Peyer's patch (tissue), 4 donors: ENCODE measurements around the gene ZNF407.

Experiments used
- CTCF ChIP-seq, 6 experiments: fragments of 450-650 bp in 4 of 6; fragments of 200-600 bp in 2 of 6; sonication (generic) in 1 of 6; IDR thresholded peaks; one replicate each; pipeline ENCODE4 v1.5.1; 2017 to 2019; ENCODE audit warnings: antibody characterized with exemption in 6 of 6, mild to moderate bottlenecking in 3 of 6, moderate library complexity in 1 of 6
- POLR2A ChIP-seq, 2 donors: fragments of 450-650 bp; IDR thresholded peaks; one replicate each; pipeline ENCODE4 v1.5.1; 2017; ENCODE audit warnings: antibody characterized with exemption in 2 of 2, mild to moderate bottlenecking in 2 of 2, moderate library complexity in 2 of 2

GRCh38 chr18:75067996-75068645 is 470.5 kb downstream of the ZNF407 start:
- TF ChIP-seq CTCF (IDR thresholded peaks at IDR 0.05) (no peak), POLR2A (IDR thresholded peaks at IDR 0.05) (no peak)
